HFFc6 (cell line): ENCODE results near the gene UGT1A8. TPM values are rescaled to one million over a fixed set of nuclear protein-coding genes. Genes with fewer than 3 reads are reported as not detected.
"Not testable (repeated sequence)": the region's sequence is repeated elsewhere in the genome, so short reads cannot be mapped to it uniquely, and the experiment has no call there.

Source experiments
- DNase-seq: peaks from one replicate; pipeline ENCODE4 v3.0.0-alpha.2; 2018
- H3K27ac Mint-ChIP-seq: 2 replicates; pipeline ENCODE4 v1.8.0; 2020; ENCODE audit warnings: mild to moderate bottlenecking, mixed read lengths
- H3K27me3 Mint-ChIP-seq: 2 replicates; pipeline ENCODE4 v1.8.0; 2021; ENCODE audit warnings: mild to moderate bottlenecking, moderate library complexity, mixed read lengths; ENCODE audit not compliant: insufficient read depth
- H3K36me3 Mint-ChIP-seq: 2 replicates; pipeline ENCODE4 v1.8.0; 2021; ENCODE audit warnings: low read depth, mixed read lengths
- H3K4me1 Mint-ChIP-seq: 2 replicates; pipeline ENCODE4 v1.8.0; 2020; ENCODE audit warnings: low read depth, mixed read lengths
- H3K4me3 Mint-ChIP-seq: 2 replicates; pipeline ENCODE4 v1.8.0; 2020; ENCODE audit warnings: mild to moderate bottlenecking, moderate library complexity, mixed read lengths
- H3K9me3 Mint-ChIP-seq: 2 replicates; pipeline ENCODE4 v1.8.0; 2020; ENCODE audit warnings: mild to moderate bottlenecking, mixed read lengths
- CTCF ChIP-seq: fragments of 200-600 bp; sonication (generic); IDR thresholded peaks from 2 replicates; pipeline ENCODE4 v1.5.0; 2021; ENCODE audit warnings: antibody characterized with exemption, mild to moderate bottlenecking
- total RNA-seq, 6 experiments: library from RNA; stranded (reverse); fragmentation: NEBNext Ultra II Directional; extraction: Animal tissue kit (Norgen Biotek cat#: 25700); gene quantifications; 2 replicates in 1 of 6; 3 replicates in 5 of 6; pipeline ENCODE4 v1.2.3, GENCODE V29; 2021

Gene UGT1A8
- total RNA-seq, 6 experiments from 2014 or later = not detected

GRCh38 chr2:233650981-233651380, 33.5 kb downstream of the UGT1A8 start:
- Mint-ChIP-seq H3K4me1 (no peaks in the 10 kb centered on the region), H3K9me3 (peaks cover 22% of the 10 kb centered on the region), H3K4me3 (no peak overlapping the region), H3K27me3 (peaks cover 4% of the 10 kb centered on the region; the same call in 1 of the 2 replicates), H3K36me3 (no peaks in the 10 kb centered on the region; the same call in 1 of the 2 replicates), H3K27ac (no peak overlapping the region)
- TF ChIP-seq CTCF = no peak
- no peak for DNase-seq

GRCh38 chr2:233651430-233651829, 34.0 kb downstream of the UGT1A8 start:
- H3K4me1 Mint-ChIP-seq = no peaks in the 10 kb centered on the region
- peaks cover 18% of the 10 kb centered on the region for H3K9me3 Mint-ChIP-seq
- peaks cover 4% of the 10 kb centered on the region; the same call in 1 of the 2 replicates for H3K27me3 Mint-ChIP-seq
- no peak for TF ChIP-seq CTCF
- no peaks in the 10 kb centered on the region; the same call in 1 of the 2 replicates for H3K36me3 Mint-ChIP-seq
- no peak overlapping the region for H3K4me3 Mint-ChIP-seq
- no peak for DNase-seq
- no peak overlapping the region for H3K27ac Mint-ChIP-seq

GRCh38 chr2:233654501-233654900, 37.1 kb downstream of the UGT1A8 start:
- H3K9me3 Mint-ChIP-seq = no peaks in the 10 kb centered on the region

GRCh38 chr2:233655043-233655442, 37.6 kb downstream of the UGT1A8 start:
- Mint-ChIP-seq H3K36me3 (no peaks in the 10 kb centered on the region), H3K4me3 (no peak overlapping the region), H3K9me3 (no peaks in the 10 kb centered on the region), H3K4me1 (no peaks in the 10 kb centered on the region), H3K27ac (no peak overlapping the region), H3K27me3 (no peaks in the 10 kb centered on the region; the same call in 1 of the 2 replicates)
- DNase-seq = no peak
- TF ChIP-seq CTCF = no peak

More at GRCh38 chr2:233654501-233654900, 37.1 kb downstream of the UGT1A8 start:
- Mint-ChIP-seq H3K4me1 (no peaks in the 10 kb centered on the region), H3K27ac (no peak overlapping the region), H3K27me3 (no peaks in the 10 kb centered on the region; the same call in 1 of the 2 replicates), H3K36me3 (no peaks in the 10 kb centered on the region), H3K4me3 (no peak overlapping the region)
- DNase-seq = no peak
- no peak for TF ChIP-seq CTCF

- H3K27me3 Mint-ChIP-seq, H3K4me3 Mint-ChIP-seq: not testable (repeated sequence)
Observed at GRCh38 chr2:233655943-233656342, 38.5 kb downstream of the UGT1A8 start.

GRCh38 chr2:233656443-233656842, 39.0 kb downstream of the UGT1A8 start:
- no peak for DNase-seq
- peaks cover 4% of the 10 kb centered on the region; the same call in 1 of the 2 replicates for H3K9me3 Mint-ChIP-seq
- no peak overlapping the region for H3K27ac Mint-ChIP-seq
- H3K4me3 Mint-ChIP-seq = no peak overlapping the region
- H3K27me3 Mint-ChIP-seq = no peaks in the 10 kb centered on the region; the same call in 1 of the 2 replicates
- TF ChIP-seq CTCF = no peak
- no peaks in the 10 kb centered on the region for H3K36me3 Mint-ChIP-seq
- no peaks in the 10 kb centered on the region for H3K4me1 Mint-ChIP-seq

More at GRCh38 chr2:233655943-233656342, 38.5 kb downstream of the UGT1A8 start:
- not testable (repeated sequence) for H3K9me3 Mint-ChIP-seq, H3K36me3 Mint-ChIP-seq, H3K27ac Mint-ChIP-seq, H3K4me1 Mint-ChIP-seq, DNase-seq
